Measurements from ENCODE around the gene SEPHS1. TPM values are rescaled to one million over a fixed set of nuclear protein-coding genes. Genes with fewer than 3 reads are reported as not detected.
"Not testable (repeated sequence)": the region's sequence is repeated elsewhere in the genome, so short reads cannot be mapped to it uniquely, and the experiment has no call there.

The SEPHS1 gene
- polyA plus RNA-seq, 4 donors = 24.6 to 48.4 (median 37.9) TPM

DNA sequence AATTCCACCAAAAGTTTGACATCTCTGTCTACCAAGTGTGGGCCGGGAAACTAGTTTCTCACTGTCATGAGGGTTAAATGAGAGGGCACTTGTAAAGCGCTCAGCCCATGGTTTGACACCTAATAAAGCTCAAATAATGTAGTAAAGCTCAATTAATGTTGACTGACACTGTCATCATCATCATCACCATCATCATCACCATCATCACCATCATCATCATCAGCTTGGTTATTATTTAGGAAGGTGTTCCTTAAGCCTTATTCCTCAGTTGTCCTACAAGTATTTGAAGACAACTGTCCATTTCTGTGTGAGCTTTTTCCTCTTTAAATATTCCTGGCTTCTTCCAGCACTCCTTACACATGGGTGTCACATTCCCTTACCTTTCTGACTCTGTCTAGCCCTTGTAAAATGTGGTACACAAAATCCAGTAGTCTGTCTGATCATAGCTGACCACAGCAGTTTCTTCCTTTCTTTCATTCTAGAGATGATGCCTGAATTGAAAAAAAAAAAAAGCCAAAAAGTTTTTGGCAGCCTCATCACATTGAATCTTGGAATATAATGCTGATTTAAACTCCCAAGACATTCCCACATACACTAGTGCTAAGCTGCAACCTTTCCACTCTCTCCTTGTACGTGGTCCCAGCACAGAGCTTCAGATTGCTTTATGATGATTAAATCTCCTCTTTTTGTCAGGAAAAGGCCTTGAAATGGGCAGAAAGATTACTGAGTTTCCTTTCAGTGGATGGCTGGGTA, 40.6 kb upstream of the SEPHS1 start:
- no peaks in the 10 kb centered on the region for H3K9me3 ChIP-seq (ENCODE audit: control insufficient read depth in 2 of 2, insufficient read depth in 1 of 2, low read depth in 1 of 2, low read length in 1 of 2)
- 77 to 92% (median 89%) methylated on average over 3 of the region's 3 CpGs for WGBS, 3 donors
- no peak for FAIRE-seq

DNA sequence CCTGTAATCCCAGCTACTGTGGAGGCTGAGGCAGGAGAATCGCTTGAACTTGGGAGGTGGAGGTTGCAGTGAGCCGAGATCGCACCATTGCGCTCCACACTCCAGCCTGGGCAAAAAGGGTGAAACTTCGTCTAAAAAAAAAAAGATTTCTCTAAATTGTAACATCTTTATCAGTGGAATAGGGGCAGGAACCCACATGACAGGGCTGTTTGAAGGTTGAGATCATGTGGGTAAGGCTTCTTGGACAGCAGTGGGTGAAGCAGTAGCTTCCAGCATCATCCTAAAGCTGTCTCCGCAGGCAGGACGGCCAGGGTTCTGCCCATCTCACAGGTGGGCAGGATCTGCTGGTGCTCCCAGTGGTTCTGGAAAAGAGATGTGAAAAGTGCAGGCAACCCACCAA, 37.9 kb upstream of the SEPHS1 start:
- Histone ChIP-seq H3K36me3 (ENCODE audit: control insufficient read depth in 3 of 3, insufficient read depth in 2 of 3, low read depth in 1 of 3, low read length in 3 of 3) (no peaks in the 10 kb centered on the region), H3K4me1 (ENCODE audit: control insufficient read depth in 3 of 3, insufficient read depth in 2 of 3, low read depth in 1 of 3, low read length in 2 of 3) (peaks cover 0 to 4% (median 2%) of the 10 kb centered on the region in 3 donors), H3K9me3 (ENCODE audit: control insufficient read depth in 2 of 2, insufficient read depth in 1 of 2, low read depth in 1 of 2, low read length in 1 of 2) (no peaks in the 10 kb centered on the region), H3K27me3 (ENCODE audit: control insufficient read depth in 3 of 3, insufficient read depth in 3 of 3, low read length in 3 of 3) (peaks cover 0 to 6% (median 0%) of the 10 kb centered on the region in 3 donors), H3K27ac (ENCODE audit: low read depth in 1 of 3, low read length in 2 of 3) (no peak overlapping the region), H3K4me3 (ENCODE audit: low read depth in 1 of 3, low read length in 3 of 3) (no peak overlapping the region)
- DNase-seq (no peak), FAIRE-seq (no peak)
- WGBS, 3 donors = 89 to 96% (median 95%) methylated on average over 7 of the region's 7 CpGs

More for the DNA sequence above, 40.6 kb upstream of the SEPHS1 start:
- H3K27ac ChIP-seq (ENCODE audit: low read depth in 1 of 3, low read length in 2 of 3) = no peak overlapping the region
- H3K27me3 ChIP-seq (ENCODE audit: control insufficient read depth in 3 of 3, insufficient read depth in 3 of 3, low read length in 3 of 3) = no peaks in the 10 kb centered on the region
- peaks cover 0 to 2% (median 0%) of the 10 kb centered on the region in 3 donors for H3K4me1 ChIP-seq (ENCODE audit: control insufficient read depth in 3 of 3, insufficient read depth in 2 of 3, low read depth in 1 of 3, low read length in 2 of 3)
- no peak for DNase-seq
- no peak overlapping the region for H3K4me3 ChIP-seq (ENCODE audit: low read depth in 1 of 3, low read length in 3 of 3)
- H3K36me3 ChIP-seq (ENCODE audit: control insufficient read depth in 3 of 3, insufficient read depth in 2 of 3, low read depth in 1 of 3, low read length in 3 of 3) = no peaks in the 10 kb centered on the region

DNA sequence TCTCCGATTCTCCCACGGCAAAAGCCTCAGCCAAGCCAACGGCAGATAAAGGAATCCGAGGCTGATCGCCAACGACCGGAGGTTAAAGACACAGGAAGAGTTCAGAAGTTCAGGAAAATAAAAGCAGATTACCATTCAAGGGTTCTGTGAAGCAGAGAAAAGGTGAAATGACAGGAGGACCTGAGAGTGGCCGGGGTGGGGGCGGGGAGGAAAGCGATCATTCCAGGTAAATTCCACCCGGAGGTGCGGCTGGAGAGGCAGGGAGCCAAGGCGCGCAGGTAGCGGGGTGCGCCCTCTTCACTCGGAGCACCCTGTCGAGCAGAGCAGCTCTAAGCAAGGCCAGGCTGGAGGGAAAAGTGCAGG, 35.3 kb upstream of the SEPHS1 start:
- H3K9me3 ChIP-seq (ENCODE audit: control insufficient read depth in 2 of 2, insufficient read depth in 1 of 2, low read depth in 1 of 2, low read length in 1 of 2) = no peaks in the 10 kb centered on the region
- FAIRE-seq (no peak), DNase-seq (peak; percentile 85 to 95)
- H3K36me3 ChIP-seq (ENCODE audit: control insufficient read depth in 3 of 3, insufficient read depth in 2 of 3, low read depth in 1 of 3, low read length in 3 of 3) = no peaks in the 10 kb centered on the region
- H3K27ac ChIP-seq (ENCODE audit: low read depth in 1 of 3, low read length in 2 of 3) = peak overlapping the region; percentile 76 to 98 (median 88)
- peak overlapping the region in 2 of 3 donors; percentile 38 to 40 for H3K4me3 ChIP-seq (ENCODE audit: low read depth in 1 of 3, low read length in 3 of 3)
- H3K4me1 ChIP-seq (ENCODE audit: control insufficient read depth in 3 of 3, insufficient read depth in 2 of 3, low read depth in 1 of 3, low read length in 2 of 3) = peaks cover 0 to 4% (median 2%) of the 10 kb centered on the region in 3 donors
- peaks cover 0 to 6% (median 0%) of the 10 kb centered on the region in 3 donors for H3K27me3 ChIP-seq (ENCODE audit: control insufficient read depth in 3 of 3, insufficient read depth in 3 of 3, low read length in 3 of 3)
- WGBS, 3 donors = 6 to 14% (median 7%) methylated on average over 17 to 18 of the region's 18 CpGs

DNA sequence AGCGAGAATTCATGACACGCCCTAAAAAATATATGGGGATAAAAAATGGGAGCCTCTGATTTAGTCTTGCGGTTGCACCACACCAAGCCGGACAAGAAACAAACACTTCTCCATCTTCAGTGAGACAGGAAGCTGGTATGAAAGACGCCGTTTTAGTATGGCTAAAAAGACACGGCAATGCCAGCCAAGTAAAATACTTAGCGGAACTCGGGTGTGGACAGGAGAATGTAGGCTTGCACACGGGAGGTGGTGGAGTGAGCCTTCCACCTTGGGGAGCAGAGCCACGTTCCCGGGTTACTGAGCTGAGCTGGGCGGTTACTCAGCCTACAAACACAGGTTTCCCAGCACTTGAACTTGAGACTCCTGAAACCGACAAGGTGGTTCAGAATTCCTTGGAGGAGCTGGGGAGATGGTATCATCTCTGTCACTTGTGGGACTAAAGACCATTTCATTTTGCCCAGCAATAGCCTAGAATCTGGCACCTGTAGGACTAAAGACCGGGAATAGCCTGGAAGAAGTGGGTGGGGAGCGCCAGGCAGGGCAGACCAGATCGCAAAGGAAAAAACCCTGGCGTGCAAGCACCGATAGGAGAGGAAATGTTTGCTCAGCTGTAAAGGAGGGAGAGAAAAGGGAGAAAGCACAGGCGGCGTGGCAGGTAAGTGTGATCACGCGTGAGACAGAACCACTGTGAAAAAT, 34.8 kb upstream of the SEPHS1 start:
- no peaks in the 10 kb centered on the region for H3K36me3 ChIP-seq (ENCODE audit: control insufficient read depth in 3 of 3, insufficient read depth in 2 of 3, low read depth in 1 of 3, low read length in 3 of 3)
- DNase-seq = peak in 1 of 2 donors; percentile 81
- no peaks in the 10 kb centered on the region for H3K9me3 ChIP-seq (ENCODE audit: control insufficient read depth in 2 of 2, insufficient read depth in 1 of 2, low read depth in 1 of 2, low read length in 1 of 2)
- WGBS, 3 donors = 4 to 18% (median 8%) methylated on average over 23 of the region's 23 CpGs
- H3K27ac ChIP-seq (ENCODE audit: low read depth in 1 of 3, low read length in 2 of 3) = peak overlapping the region; percentile 76 to 98 (median 88)
- peaks cover 0 to 4% (median 2%) of the 10 kb centered on the region in 3 donors for H3K4me1 ChIP-seq (ENCODE audit: control insufficient read depth in 3 of 3, insufficient read depth in 2 of 3, low read depth in 1 of 3, low read length in 2 of 3)
- peak overlapping the region in 2 of 3 donors; percentile 38 to 40 for H3K4me3 ChIP-seq (ENCODE audit: low read depth in 1 of 3, low read length in 3 of 3)
- H3K27me3 ChIP-seq (ENCODE audit: control insufficient read depth in 3 of 3, insufficient read depth in 3 of 3, low read length in 3 of 3) = peaks cover 0 to 6% (median 0%) of the 10 kb centered on the region in 3 donors
- FAIRE-seq = no peak

DNA sequence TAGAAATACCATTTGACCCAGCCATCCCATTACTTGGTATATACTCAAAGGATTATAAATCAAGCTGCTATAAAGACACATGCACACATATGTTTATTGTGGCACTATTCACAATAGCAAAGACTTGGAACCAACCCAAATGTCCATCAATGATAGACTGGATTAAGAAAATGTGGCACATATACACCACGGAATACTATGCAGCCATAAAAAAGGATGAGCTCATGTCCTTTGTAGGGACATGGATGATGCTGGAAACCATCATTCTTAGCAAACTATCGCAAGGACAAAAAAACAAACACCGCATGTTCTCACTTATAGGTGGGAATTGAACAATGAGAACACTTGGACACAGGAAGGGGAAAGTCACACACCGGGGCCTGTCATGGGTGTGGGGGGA, 31.0 kb upstream of the SEPHS1 start:
- DNase-seq; FAIRE-seq; H3K4me3 ChIP-seq (ENCODE audit: low read depth in 1 of 3, low read length in 3 of 3); H3K36me3 ChIP-seq (ENCODE audit: control insufficient read depth in 3 of 3, insufficient read depth in 2 of 3, low read depth in 1 of 3, low read length in 3 of 3); H3K27ac ChIP-seq (ENCODE audit: low read depth in 1 of 3, low read length in 2 of 3); H3K4me1 ChIP-seq (ENCODE audit: control insufficient read depth in 3 of 3, insufficient read depth in 2 of 3, low read depth in 1 of 3, low read length in 2 of 3); H3K9me3 ChIP-seq (ENCODE audit: control insufficient read depth in 2 of 2, insufficient read depth in 1 of 2, low read depth in 1 of 2, low read length in 1 of 2); H3K27me3 ChIP-seq (ENCODE audit: control insufficient read depth in 3 of 3, insufficient read depth in 3 of 3, low read length in 3 of 3): not testable (repeated sequence)
- WGBS, 3 donors = 90 to 95% (median 91%) methylated on average over 3 to 4 of the region's 4 CpGs

DNA sequence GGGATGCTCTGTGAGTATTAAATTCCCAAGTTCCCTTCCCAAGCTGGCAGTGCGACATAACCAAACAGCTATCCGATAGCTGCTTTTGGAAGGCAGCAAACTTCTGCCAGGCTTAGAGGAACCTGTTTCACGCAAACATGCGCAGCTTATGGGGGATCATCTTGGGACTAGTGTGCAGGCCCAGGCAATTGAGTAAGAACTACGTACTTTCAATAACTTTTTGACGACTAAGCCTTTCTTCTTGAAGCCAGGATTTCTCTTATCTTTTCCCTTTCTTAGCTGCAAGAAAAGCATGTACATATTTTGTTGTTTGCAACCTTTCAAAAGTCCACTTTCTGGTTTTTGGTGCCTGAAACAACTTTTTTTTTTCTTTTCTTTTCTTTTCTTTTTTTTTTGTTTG, 28.7 kb upstream of the SEPHS1 start:
- WGBS, 3 donors = 79 to 87% (median 85%) methylated on average over 6 of the region's 6 CpGs
- no peak for FAIRE-seq
- no peak for DNase-seq
- H3K27ac ChIP-seq (ENCODE audit: low read depth in 1 of 3, low read length in 2 of 3) = no peak overlapping the region
- no peaks in the 10 kb centered on the region for H3K36me3 ChIP-seq (ENCODE audit: control insufficient read depth in 3 of 3, insufficient read depth in 2 of 3, low read depth in 1 of 3, low read length in 3 of 3)
- H3K9me3 ChIP-seq (ENCODE audit: control insufficient read depth in 2 of 2, insufficient read depth in 1 of 2, low read depth in 1 of 2, low read length in 1 of 2) = no peaks in the 10 kb centered on the region
- no peaks in the 10 kb centered on the region for H3K27me3 ChIP-seq (ENCODE audit: control insufficient read depth in 3 of 3, insufficient read depth in 3 of 3, low read length in 3 of 3)
- H3K4me1 ChIP-seq (ENCODE audit: control insufficient read depth in 3 of 3, insufficient read depth in 2 of 3, low read depth in 1 of 3, low read length in 2 of 3) = no peaks in the 10 kb centered on the region
- H3K4me3 ChIP-seq (ENCODE audit: low read depth in 1 of 3, low read length in 3 of 3) = no peak overlapping the region

DNA sequence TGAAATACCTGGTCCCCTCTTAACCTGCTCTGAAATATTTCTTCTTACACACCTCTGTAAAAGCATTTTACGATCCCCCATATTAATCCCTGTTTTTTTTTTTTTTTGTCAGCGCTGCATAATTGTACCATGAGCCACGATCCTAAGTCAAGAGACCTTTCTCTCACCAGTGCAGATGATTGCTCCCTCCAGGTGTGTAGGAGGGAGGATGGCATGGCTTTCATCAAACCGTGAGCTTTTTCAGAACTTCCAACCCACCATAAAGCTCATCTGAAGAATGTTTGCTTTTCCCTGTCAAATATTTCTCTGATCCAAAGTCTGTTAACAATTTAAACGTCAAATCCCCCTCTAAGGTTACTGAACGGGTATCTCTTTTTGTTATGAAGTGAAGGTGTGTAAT, 28.2 kb upstream of the SEPHS1 start:
- FAIRE-seq (no peak), DNase-seq (no peak)
- Histone ChIP-seq H3K36me3 (ENCODE audit: control insufficient read depth in 3 of 3, insufficient read depth in 2 of 3, low read depth in 1 of 3, low read length in 3 of 3) (no peaks in the 10 kb centered on the region), H3K9me3 (ENCODE audit: control insufficient read depth in 2 of 2, insufficient read depth in 1 of 2, low read depth in 1 of 2, low read length in 1 of 2) (no peaks in the 10 kb centered on the region), H3K27me3 (ENCODE audit: control insufficient read depth in 3 of 3, insufficient read depth in 3 of 3, low read length in 3 of 3) (no peaks in the 10 kb centered on the region), H3K4me3 (ENCODE audit: low read depth in 1 of 3, low read length in 3 of 3) (no peak overlapping the region), H3K4me1 (ENCODE audit: control insufficient read depth in 3 of 3, insufficient read depth in 2 of 3, low read depth in 1 of 3, low read length in 2 of 3) (no peaks in the 10 kb centered on the region), H3K27ac (ENCODE audit: low read depth in 1 of 3, low read length in 2 of 3) (no peak overlapping the region)
- WGBS, 3 donors = 21 to 46% (median 40%) methylated on average over 6 of the region's 6 CpGs

DNA sequence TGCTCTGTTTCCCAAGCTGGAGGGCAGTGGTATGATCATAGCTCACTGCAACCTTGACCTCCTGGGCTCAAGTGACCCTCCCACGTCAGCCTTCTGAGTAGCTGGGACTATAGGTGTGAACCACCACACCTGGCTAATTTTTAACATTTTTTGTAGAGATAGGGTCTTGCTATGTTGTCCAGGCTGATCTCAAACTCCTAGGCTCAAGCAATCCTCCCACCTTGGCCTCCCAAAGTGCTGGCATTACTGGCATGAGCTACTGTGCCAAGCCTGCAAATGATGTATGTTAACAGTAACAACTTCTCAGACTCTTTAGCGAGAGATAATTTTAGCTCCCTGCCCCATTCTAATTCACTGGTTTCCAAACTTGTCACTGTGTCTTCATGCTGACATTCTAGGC, 27.7 kb upstream of the SEPHS1 start:
- no peak overlapping the region for H3K4me3 ChIP-seq (ENCODE audit: low read depth in 1 of 3, low read length in 3 of 3)
- no peak overlapping the region for H3K27ac ChIP-seq (ENCODE audit: low read depth in 1 of 3, low read length in 2 of 3)
- H3K4me1 ChIP-seq (ENCODE audit: control insufficient read depth in 3 of 3, insufficient read depth in 2 of 3, low read depth in 1 of 3, low read length in 2 of 3) = no peaks in the 10 kb centered on the region
- no peak for DNase-seq
- no peaks in the 10 kb centered on the region for H3K9me3 ChIP-seq (ENCODE audit: control insufficient read depth in 2 of 2, insufficient read depth in 1 of 2, low read depth in 1 of 2, low read length in 1 of 2)
- FAIRE-seq = no peak
- 79 to 84% (median 84%) methylated on average over 2 of the region's 2 CpGs for WGBS, 3 donors
- H3K36me3 ChIP-seq (ENCODE audit: control insufficient read depth in 3 of 3, insufficient read depth in 2 of 3, low read depth in 1 of 3, low read length in 3 of 3) = no peaks in the 10 kb centered on the region
- no peaks in the 10 kb centered on the region for H3K27me3 ChIP-seq (ENCODE audit: control insufficient read depth in 3 of 3, insufficient read depth in 3 of 3, low read length in 3 of 3)

Measured in small intestine (tissue), 7 donors.